ENCODE results near the gene DUS1L.

DNA sequence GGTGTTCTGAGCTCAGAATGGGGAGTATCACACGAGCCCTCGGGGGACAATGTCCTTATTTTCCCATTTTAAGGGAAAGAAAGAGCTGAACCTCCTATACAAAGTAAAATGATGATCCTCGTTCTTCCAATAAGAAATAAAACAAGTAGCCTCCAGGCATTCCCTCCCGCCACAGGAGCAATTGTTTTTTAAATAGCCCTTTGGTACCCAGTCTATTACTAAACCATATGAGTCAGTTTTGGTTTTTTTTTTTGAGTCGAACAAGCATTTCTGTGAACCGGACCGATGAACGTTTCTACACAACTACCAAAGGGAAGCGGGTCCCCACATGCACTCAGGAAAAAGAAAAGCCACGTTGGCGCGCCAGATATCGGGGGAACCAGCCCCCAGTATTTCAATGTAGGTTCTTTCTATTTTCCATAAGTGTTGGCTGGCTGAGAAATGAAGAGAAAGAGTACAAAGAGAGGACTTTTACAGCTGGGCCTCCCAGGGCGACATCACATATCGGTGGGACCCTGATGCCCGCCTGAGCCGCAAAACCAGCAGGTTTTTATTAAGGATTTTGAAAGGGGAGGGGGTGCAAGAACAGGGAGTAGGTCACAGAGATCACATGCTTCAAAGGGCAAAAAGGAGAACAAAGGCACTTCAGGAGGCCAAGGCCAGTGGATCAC is 24.3 kb downstream of the DUS1L start:
- TF ChIP-seq, protein P1, sequence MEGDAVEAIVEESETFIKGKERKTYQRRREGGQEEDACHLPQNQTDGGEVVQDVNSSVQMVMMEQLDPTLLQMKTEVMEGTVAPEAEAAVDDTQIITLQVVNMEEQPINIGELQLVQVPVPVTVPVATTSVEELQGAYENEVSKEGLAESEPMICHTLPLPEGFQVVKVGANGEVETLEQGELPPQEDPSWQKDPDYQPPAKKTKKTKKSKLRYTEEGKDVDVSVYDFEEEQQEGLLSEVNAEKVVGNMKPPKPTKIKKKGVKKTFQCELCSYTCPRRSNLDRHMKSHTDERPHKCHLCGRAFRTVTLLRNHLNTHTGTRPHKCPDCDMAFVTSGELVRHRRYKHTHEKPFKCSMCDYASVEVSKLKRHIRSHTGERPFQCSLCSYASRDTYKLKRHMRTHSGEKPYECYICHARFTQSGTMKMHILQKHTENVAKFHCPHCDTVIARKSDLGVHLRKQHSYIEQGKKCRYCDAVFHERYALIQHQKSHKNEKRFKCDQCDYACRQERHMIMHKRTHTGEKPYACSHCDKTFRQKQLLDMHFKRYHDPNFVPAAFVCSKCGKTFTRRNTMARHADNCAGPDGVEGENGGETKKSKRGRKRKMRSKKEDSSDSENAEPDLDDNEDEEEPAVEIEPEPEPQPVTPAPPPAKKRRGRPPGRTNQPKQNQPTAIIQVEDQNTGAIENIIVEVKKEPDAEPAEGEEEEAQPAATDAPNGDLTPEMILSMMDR (conservative IDR thresholded peaks at IDR 0.05; ENCODE audit: low read depth in 2 of 2), result no peak
- TF ChIP-seq EZH2phosphoT487 (IDR thresholded peaks at IDR 0.05; ENCODE audit: unreplicated experiment), result no peak
- TF ChIP-seq EZH2 (IDR thresholded peaks at IDR 0.05; ENCODE audit: low read depth, unreplicated experiment), result no peak
- TF ChIP-seq, protein P2, sequence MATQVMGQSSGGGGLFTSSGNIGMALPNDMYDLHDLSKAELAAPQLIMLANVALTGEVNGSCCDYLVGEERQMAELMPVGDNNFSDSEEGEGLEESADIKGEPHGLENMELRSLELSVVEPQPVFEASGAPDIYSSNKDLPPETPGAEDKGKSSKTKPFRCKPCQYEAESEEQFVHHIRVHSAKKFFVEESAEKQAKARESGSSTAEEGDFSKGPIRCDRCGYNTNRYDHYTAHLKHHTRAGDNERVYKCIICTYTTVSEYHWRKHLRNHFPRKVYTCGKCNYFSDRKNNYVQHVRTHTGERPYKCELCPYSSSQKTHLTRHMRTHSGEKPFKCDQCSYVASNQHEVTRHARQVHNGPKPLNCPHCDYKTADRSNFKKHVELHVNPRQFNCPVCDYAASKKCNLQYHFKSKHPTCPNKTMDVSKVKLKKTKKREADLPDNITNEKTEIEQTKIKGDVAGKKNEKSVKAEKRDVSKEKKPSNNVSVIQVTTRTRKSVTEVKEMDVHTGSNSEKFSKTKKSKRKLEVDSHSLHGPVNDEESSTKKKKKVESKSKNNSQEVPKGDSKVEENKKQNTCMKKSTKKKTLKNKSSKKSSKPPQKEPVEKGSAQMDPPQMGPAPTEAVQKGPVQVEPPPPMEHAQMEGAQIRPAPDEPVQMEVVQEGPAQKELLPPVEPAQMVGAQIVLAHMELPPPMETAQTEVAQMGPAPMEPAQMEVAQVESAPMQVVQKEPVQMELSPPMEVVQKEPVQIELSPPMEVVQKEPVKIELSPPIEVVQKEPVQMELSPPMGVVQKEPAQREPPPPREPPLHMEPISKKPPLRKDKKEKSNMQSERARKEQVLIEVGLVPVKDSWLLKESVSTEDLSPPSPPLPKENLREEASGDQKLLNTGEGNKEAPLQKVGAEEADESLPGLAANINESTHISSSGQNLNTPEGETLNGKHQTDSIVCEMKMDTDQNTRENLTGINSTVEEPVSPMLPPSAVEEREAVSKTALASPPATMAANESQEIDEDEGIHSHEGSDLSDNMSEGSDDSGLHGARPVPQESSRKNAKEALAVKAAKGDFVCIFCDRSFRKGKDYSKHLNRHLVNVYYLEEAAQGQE (IDR thresholded peaks at IDR 0.05; ENCODE audit: unreplicated experiment), result no peak
- no peak for TF ChIP-seq JUNB (IDR thresholded peaks at IDR 0.05; ENCODE audit: unreplicated experiment)
- TF ChIP-seq, protein P3, sequence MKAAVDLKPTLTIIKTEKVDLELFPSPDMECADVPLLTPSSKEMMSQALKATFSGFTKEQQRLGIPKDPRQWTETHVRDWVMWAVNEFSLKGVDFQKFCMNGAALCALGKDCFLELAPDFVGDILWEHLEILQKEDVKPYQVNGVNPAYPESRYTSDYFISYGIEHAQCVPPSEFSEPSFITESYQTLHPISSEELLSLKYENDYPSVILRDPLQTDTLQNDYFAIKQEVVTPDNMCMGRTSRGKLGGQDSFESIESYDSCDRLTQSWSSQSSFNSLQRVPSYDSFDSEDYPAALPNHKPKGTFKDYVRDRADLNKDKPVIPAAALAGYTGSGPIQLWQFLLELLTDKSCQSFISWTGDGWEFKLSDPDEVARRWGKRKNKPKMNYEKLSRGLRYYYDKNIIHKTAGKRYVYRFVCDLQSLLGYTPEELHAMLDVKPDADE (IDR thresholded peaks at IDR 0.05), result no peak
- TF ChIP-seq CREB1 (CRISPR knock-in tag; IDR thresholded peaks at IDR 0.05; ENCODE audit: low read depth), result no peak
- TF ChIP-seq POLR2AphosphoS5 (IDR thresholded peaks at IDR 0.05; ENCODE audit: low read depth), result no peak
- TF ChIP-seq NANOG (IDR thresholded peaks at IDR 0.05; ENCODE audit: borderline replicate concordance), result no peak
- TF ChIP-seq STAT1 (IDR thresholded peaks at IDR 0.05; ENCODE audit: unreplicated experiment), result no peak
- no peak for TF ChIP-seq ZNF114 (CRISPR knock-in tag; IDR thresholded peaks at IDR 0.05)
- TF ChIP-seq, protein P4, sequence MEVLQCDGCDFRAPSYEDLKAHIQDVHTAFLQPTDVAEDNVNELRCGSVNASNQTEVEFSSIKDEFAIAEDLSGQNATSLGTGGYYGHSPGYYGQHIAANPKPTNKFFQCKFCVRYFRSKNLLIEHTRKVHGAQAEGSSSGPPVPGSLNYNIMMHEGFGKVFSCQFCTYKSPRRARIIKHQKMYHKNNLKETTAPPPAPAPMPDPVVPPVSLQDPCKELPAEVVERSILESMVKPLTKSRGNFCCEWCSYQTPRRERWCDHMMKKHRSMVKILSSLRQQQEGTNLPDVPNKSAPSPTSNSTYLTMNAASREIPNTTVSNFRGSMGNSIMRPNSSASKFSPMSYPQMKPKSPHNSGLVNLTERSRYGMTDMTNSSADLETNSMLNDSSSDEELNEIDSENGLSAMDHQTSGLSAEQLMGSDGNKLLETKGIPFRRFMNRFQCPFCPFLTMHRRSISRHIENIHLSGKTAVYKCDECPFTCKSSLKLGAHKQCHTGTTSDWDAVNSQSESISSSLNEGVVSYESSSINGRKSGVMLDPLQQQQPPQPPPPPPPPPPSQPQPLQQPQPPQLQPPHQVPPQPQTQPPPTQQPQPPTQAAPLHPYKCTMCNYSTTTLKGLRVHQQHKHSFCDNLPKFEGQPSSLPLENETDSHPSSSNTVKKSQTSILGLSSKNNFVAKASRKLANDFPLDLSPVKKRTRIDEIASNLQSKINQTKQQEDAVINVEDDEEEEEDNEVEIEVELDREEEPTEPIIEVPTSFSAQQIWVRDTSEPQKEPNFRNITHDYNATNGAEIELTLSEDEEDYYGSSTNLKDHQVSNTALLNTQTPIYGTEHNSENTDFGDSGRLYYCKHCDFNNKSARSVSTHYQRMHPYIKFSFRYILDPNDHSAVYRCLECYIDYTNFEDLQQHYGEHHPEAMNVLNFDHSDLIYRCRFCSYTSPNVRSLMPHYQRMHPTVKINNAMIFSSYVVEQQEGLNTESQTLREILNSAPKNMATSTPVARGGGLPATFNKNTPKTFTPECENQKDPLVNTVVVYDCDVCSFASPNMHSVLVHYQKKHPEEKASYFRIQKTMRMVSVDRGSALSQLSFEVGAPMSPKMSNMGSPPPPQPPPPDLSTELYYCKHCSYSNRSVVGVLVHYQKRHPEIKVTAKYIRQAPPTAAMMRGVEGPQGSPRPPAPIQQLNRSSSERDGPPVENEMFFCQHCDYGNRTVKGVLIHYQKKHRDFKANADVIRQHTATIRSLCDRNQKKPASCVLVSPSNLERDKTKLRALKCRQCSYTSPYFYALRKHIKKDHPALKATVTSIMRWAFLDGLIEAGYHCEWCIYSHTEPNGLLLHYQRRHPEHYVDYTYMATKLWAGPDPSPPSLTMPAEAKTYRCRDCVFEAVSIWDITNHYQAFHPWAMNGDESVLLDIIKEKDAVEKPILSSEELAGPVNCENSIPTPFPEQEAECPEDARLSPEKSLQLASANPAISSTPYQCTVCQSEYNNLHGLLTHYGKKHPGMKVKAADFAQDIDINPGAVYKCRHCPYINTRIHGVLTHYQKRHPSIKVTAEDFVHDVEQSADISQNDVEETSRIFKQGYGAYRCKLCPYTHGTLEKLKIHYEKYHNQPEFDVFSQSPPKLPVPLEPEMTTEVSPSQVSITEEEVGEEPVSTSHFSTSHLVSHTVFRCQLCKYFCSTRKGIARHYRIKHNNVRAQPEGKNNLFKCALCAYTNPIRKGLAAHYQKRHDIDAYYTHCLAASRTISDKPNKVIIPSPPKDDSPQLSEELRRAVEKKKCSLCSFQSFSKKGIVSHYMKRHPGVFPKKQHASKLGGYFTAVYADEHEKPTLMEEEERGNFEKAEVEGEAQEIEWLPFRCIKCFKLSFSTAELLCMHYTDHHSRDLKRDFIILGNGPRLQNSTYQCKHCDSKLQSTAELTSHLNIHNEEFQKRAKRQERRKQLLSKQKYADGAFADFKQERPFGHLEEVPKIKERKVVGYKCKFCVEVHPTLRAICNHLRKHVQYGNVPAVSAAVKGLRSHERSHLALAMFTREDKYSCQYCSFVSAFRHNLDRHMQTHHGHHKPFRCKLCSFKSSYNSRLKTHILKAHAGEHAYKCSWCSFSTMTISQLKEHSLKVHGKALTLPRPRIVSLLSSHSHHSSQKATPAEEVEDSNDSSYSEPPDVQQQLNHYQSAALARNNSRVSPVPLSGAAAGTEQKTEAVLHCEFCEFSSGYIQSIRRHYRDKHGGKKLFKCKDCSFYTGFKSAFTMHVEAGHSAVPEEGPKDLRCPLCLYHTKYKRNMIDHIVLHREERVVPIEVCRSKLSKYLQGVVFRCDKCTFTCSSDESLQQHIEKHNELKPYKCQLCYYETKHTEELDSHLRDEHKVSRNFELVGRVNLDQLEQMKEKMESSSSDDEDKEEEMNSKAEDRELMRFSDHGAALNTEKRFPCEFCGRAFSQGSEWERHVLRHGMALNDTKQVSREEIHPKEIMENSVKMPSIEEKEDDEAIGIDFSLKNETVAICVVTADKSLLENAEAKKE (CRISPR knock-in tag; IDR thresholded peaks at IDR 0.05), result no peak
- TF ChIP-seq ZNF331 (CRISPR knock-in tag; IDR thresholded peaks at IDR 0.05; ENCODE audit: low read depth), result no peak

Data from GM23338 (cell line).